Neural cell (in vitro differentiated cells): ENCODE results near the gene VAV2. TPM values are rescaled to one million over a fixed set of nuclear protein-coding genes. Genes with fewer than 3 reads are reported as not detected.

ENCODE experiments used
- H2AFZ ChIP-seq: fragments of 200-600, 300-800 bp; sonication (generic), shearing (Covaris generic); 2 replicates; pipeline ENCODE4 v1.6.0; 2014; ENCODE audit warnings: low read depth, mild to moderate bottlenecking, antibody characterized with exemption, low read length, moderate library complexity
- H3F3A ChIP-seq: fragments of 200-600 bp; shearing (Covaris generic); 2 replicates; pipeline ENCODE4 v1.6.1; 2016; ENCODE audit warnings: mild to moderate bottlenecking, moderate library complexity, mixed read lengths, antibody characterized with exemption, low read length; ENCODE audit not compliant: insufficient read depth, poor library complexity, severe bottlenecking
- H3K27ac ChIP-seq: fragments of 200-600, 300-800 bp; sonication (generic), shearing (Covaris generic); 2 replicates; pipeline ENCODE4 v1.5.1; 2014; ENCODE audit warnings: mild to moderate bottlenecking, low read length, moderate library complexity
- H3K27me3 ChIP-seq: fragments of 300-800, 200-600 bp; sonication (generic), shearing (Covaris generic); 2 replicates; pipeline ENCODE4 v1.6.0; 2014; ENCODE audit warnings: mild to moderate bottlenecking, low read depth, low read length, moderate library complexity; ENCODE audit not compliant: insufficient read depth
- H3K36me3 ChIP-seq: fragments of 300-800, 200-600 bp; sonication (generic), shearing (Covaris generic); 2 replicates; pipeline ENCODE4 v1.5.1; 2014; ENCODE audit warnings: mild to moderate bottlenecking, antibody characterized with exemption, low read length, moderate library complexity; ENCODE audit not compliant: insufficient read depth
- H3K4me2 ChIP-seq: fragments of 300-800, 200-600 bp; sonication (generic), shearing (Covaris generic); 2 replicates; pipeline ENCODE4 v1.6.0; 2014; ENCODE audit warnings: mild to moderate bottlenecking, low read length
- H3K4me3 ChIP-seq: fragments of 300-800, 200-600 bp; sonication (generic), shearing (Covaris generic); 2 replicates; pipeline ENCODE4 v1.5.1; 2014; ENCODE audit warnings: mild to moderate bottlenecking, low read length, moderate library complexity
- H3K79me2 ChIP-seq: fragments of 200-600 bp; shearing (Covaris generic); replicated peaks from 2 replicates; pipeline ENCODE4 v1.6.0; 2014; ENCODE audit warnings: mild to moderate bottlenecking, low read length, moderate library complexity; ENCODE audit not compliant: insufficient read depth
- H3K9ac ChIP-seq: fragments of 300-800, 200-600 bp; sonication (generic), shearing (Covaris generic); 2 replicates; pipeline ENCODE4 v1.6.1; 2016; ENCODE audit warnings: mild to moderate bottlenecking, low read length, mixed read lengths
- H3K9me2 ChIP-seq: fragments of 200-600 bp; shearing (Covaris generic); 2 replicates; pipeline ENCODE4 v1.6.1; 2016; ENCODE audit warnings: mild to moderate bottlenecking, low read length, mixed read lengths; ENCODE audit not compliant: insufficient read depth
- H3K9me3 ChIP-seq: fragments of 200-600, 300-800 bp; sonication (generic), shearing (Covaris generic); 2 replicates; pipeline ENCODE4 v1.6.1; 2016; ENCODE audit warnings: mild to moderate bottlenecking, mixed run types, low read length, moderate library complexity, mixed read lengths
- H4K20me1 ChIP-seq: fragments of 200-600 bp; shearing (Covaris generic); 2 replicates; pipeline ENCODE4 v1.6.1; 2016; ENCODE audit warnings: mild to moderate bottlenecking, mixed run types; ENCODE audit not compliant: insufficient read depth
- EP300 ChIP-seq: fragments of 450-650 bp; conservative IDR thresholded peaks from 2 replicates; pipeline ENCODE4 v1.6.1; 2014; ENCODE audit warnings: antibody characterized with exemption, mild to moderate bottlenecking, moderate library complexity; ENCODE audit not compliant: poor library complexity, severe bottlenecking
- EZH2 ChIP-seq: fragments of 200-600, 300-800 bp; shearing (Covaris generic), sonication (generic); IDR thresholded peaks from 2 replicates; pipeline ENCODE4 v1.6.1; 2014; ENCODE audit warnings: antibody characterized with exemption, low read length, borderline replicate concordance, mild to moderate bottlenecking; ENCODE audit not compliant: insufficient read depth, poor library complexity, severe bottlenecking
- MXI1 ChIP-seq: fragments of 450-650 bp; conservative IDR thresholded peaks from 2 replicates; pipeline ENCODE4 v1.6.1; 2014; ENCODE audit warnings: antibody characterized with exemption, mild to moderate bottlenecking; ENCODE audit not compliant: poor library complexity, severe bottlenecking
- POLR2AphosphoS5 ChIP-seq: IDR thresholded peaks from 2 replicates; pipeline ENCODE4 v1.6.1; 2012
- RAD21 ChIP-seq: fragments of 450-650 bp; conservative IDR thresholded peaks from 2 replicates; pipeline ENCODE4 v1.6.1; 2014; ENCODE audit warnings: antibody characterized with exemption, mild to moderate bottlenecking, moderate library complexity
- REST ChIP-seq: IDR thresholded peaks from 2 replicates; pipeline ENCODE4 v1.6.1; 2012; ENCODE audit warnings: borderline replicate concordance
- SMC3 ChIP-seq: fragments of 450-650 bp; conservative IDR thresholded peaks from 2 replicates; pipeline ENCODE4 v1.6.1; 2014; ENCODE audit warnings: antibody characterized with exemption, mild to moderate bottlenecking, moderate library complexity; ENCODE audit not compliant: poor library complexity
- TAF1 ChIP-seq: IDR thresholded peaks from 2 replicates; pipeline ENCODE4 v1.6.1; 2012; ENCODE audit warnings: low read depth
- polyA plus RNA-seq: library from polyadenylated mRNA; depleted of rRNA; stranded (reverse); fragments of >200 nt; gene quantifications from 2 replicates; pipeline ENCODE4 v1.2.3, GENCODE V29; 2014
- TF ChIP-seq, protein P1 (sequence below): fragments of 450-650 bp; IDR thresholded peaks from 2 replicates; pipeline ENCODE4 v1.5.1; 2014; ENCODE audit warnings: antibody characterized with exemption, mild to moderate bottlenecking, moderate library complexity; ENCODE audit not compliant: poor library complexity, severe bottlenecking

VAV2 gene
- polyA plus RNA-seq, 1 donor from 2014 or later = 35.2 TPM

GRCh38 chr9:134004131-134004873 is 12.2 kb upstream of the VAV2 start:
- Histone ChIP-seq H2AFZ (no peak overlapping the region), H3K9ac (no peak overlapping the region), H3K9me3 (no peaks in the 10 kb centered on the region), H3K27me3 (no peaks in the 10 kb centered on the region), H4K20me1 (no peaks in the 10 kb centered on the region), H3K27ac (no peak overlapping the region), H3K9me2 (no peaks in the 10 kb centered on the region), H3F3A (no peaks in the 10 kb centered on the region), H3K4me3 (no peak overlapping the region), H3K36me3 (no peaks in the 10 kb centered on the region), H3K79me2 (no peaks in the 10 kb centered on the region), H3K4me2 (no peak overlapping the region)
- TF ChIP-seq POLR2AphosphoS5 (no peak), SMC3 (no peak), TAF1 (no peak), MXI1 (no peak)
- TF ChIP-seq, protein P1, sequence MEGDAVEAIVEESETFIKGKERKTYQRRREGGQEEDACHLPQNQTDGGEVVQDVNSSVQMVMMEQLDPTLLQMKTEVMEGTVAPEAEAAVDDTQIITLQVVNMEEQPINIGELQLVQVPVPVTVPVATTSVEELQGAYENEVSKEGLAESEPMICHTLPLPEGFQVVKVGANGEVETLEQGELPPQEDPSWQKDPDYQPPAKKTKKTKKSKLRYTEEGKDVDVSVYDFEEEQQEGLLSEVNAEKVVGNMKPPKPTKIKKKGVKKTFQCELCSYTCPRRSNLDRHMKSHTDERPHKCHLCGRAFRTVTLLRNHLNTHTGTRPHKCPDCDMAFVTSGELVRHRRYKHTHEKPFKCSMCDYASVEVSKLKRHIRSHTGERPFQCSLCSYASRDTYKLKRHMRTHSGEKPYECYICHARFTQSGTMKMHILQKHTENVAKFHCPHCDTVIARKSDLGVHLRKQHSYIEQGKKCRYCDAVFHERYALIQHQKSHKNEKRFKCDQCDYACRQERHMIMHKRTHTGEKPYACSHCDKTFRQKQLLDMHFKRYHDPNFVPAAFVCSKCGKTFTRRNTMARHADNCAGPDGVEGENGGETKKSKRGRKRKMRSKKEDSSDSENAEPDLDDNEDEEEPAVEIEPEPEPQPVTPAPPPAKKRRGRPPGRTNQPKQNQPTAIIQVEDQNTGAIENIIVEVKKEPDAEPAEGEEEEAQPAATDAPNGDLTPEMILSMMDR = no peak

DNA sequence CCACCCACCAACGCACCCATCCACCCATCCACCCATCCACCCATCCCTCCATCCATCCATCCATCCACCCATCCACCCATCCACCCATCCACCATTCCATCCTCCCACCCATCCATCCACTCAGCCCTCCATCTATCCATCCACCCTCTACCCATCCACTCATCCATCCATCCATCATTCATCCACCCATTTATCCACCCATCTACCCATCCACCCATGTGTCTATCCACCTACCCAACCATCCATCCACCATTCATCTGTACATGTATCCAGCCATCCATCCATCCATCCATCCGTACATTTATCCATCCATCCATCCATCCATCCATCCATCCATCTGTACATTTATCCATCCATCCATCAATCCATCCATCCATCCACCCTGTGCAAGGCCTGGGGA is 11.1 kb upstream of the VAV2 start:
- Histone ChIP-seq H3K9me2 (no peaks in the 10 kb centered on the region), H3K9me3 (no peaks in the 10 kb centered on the region), H3K27ac (no peak overlapping the region), H3K27me3 (no peaks in the 10 kb centered on the region), H2AFZ (no peak overlapping the region), H3F3A (no peaks in the 10 kb centered on the region), H3K79me2 (no peaks in the 10 kb centered on the region), H3K4me3 (no peak overlapping the region), H3K36me3 (no peaks in the 10 kb centered on the region), H4K20me1 (no peaks in the 10 kb centered on the region), H3K9ac (no peak overlapping the region), H3K4me2 (no peak overlapping the region)
- TF ChIP-seq EP300 (no peak), EZH2 (no peak), MXI1 (no peak), SMC3 (no peak), REST (no peak), POLR2AphosphoS5 (no peak), RAD21 (no peak)
- TF ChIP-seq, protein P1 = no peak
